ENCODE data around the gene TGFB1I1.

GRCh38 chr16:31423801-31424200, 48.2 kb upstream of the TGFB1I1 start:
- TF ChIP-seq CTCF (conservative IDR thresholded peaks at IDR 0.05) (no peak), ZFX (IDR thresholded peaks at IDR 0.05) (no peak)

Measured in C4-2B (cell line).